Measurements from ENCODE around the gene CAMK1. TPM values are rescaled to one million over a fixed set of nuclear protein-coding genes. Genes with fewer than 3 reads are reported as not detected.

Gene CAMK1
- total RNA-seq, 1 donor = 27.6 TPM

DNA sequence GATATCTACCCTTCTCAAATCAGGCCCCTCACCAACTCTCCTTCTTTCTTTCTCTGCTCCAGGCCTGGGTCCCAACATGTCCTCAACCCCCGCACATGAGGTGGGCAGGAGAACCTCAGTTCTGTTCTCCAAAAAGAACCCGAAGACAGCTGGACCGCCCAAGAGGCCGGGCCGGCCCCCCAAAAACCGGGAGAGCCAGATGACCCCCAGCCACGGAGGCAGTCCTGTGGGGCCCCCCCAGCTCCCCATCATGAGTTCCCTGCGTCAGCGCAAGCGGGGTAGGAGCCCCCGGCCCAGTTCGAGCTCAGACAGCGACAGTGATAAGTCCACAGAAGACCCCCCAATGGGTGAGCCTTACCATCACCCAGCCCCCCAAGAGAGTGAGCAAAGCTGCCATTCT is 25.6 kb downstream of the CAMK1 start:
- DNase-seq (ENCODE audit: low read depth) = no peak
- H3K4me3 ChIP-seq (ENCODE audit: low read depth, low read length) = no peak overlapping the region
- TF ChIP-seq, protein P1, sequence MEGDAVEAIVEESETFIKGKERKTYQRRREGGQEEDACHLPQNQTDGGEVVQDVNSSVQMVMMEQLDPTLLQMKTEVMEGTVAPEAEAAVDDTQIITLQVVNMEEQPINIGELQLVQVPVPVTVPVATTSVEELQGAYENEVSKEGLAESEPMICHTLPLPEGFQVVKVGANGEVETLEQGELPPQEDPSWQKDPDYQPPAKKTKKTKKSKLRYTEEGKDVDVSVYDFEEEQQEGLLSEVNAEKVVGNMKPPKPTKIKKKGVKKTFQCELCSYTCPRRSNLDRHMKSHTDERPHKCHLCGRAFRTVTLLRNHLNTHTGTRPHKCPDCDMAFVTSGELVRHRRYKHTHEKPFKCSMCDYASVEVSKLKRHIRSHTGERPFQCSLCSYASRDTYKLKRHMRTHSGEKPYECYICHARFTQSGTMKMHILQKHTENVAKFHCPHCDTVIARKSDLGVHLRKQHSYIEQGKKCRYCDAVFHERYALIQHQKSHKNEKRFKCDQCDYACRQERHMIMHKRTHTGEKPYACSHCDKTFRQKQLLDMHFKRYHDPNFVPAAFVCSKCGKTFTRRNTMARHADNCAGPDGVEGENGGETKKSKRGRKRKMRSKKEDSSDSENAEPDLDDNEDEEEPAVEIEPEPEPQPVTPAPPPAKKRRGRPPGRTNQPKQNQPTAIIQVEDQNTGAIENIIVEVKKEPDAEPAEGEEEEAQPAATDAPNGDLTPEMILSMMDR (IDR thresholded peaks at IDR 0.05; ENCODE audit: insufficient read depth, low read depth, low read length) = no peak

DNA sequence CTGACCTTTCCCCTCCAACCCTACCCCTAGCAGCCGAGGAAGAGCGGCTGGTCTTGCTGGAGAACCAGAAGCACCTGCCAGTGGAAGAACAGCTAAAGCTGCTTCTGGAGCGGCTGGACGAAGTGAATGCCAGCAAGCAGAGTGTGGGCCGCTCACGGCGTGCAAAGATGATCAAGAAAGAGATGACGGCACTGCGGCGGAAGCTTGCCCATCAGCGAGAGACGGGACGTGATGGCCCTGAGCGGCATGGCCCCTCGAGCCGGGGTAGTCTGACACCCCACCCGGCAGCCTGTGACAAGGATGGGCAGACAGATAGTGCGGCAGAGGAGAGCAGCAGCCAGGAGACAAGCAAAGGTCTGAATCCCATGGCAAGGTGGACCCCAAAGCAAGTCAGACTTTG is 26.2 kb downstream of the CAMK1 start:
- no peak for DNase-seq (ENCODE audit: low read depth)
- TF ChIP-seq, protein P1 (IDR thresholded peaks at IDR 0.05; ENCODE audit: insufficient read depth, low read depth, low read length) = no peak
- no peak overlapping the region for H3K4me3 ChIP-seq (ENCODE audit: low read depth, low read length)

DNA sequence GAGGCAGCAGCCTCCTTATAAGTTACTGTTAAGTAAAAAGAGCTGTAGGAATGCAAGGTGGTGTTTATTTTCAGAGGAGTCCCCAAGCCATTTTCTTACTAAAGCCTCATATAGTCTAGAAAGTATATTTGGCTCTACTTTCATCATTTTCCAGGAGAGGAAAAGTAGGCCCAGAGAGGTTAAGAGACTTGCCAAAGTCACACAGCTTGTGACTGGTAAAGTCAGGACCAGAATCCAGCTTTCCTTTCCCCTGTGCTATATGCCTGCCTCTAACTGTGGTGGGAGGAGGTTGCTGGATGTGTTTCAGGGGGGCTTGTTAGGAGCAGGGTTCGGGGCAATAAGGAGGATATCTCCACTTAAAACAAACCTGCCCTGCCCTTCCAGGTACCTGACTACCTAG is 27.2 kb downstream of the CAMK1 start:
- H3K4me3 ChIP-seq (ENCODE audit: low read depth, low read length) = no peak overlapping the region
- no peak for DNase-seq (ENCODE audit: low read depth)
- TF ChIP-seq, protein P1 (IDR thresholded peaks at IDR 0.05; ENCODE audit: insufficient read depth, low read depth, low read length) = no peak

DNA sequence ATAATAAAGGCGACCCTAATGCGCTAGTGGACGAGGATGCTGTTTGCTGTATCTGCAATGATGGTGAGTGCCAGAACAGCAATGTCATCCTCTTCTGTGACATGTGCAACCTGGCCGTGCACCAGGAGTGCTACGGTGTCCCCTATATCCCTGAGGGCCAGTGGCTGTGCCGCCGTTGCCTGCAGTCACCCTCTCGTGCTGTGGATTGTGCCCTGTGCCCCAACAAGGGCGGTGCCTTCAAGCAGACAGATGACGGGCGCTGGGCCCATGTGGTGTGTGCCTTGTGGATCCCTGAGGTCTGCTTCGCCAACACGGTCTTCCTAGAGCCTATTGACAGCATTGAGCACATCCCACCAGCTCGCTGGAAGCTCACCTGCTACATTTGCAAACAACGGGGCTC is 30.6 kb downstream of the CAMK1 start:
- TF ChIP-seq, protein P1 (IDR thresholded peaks at IDR 0.05; ENCODE audit: insufficient read depth, low read depth, low read length) = no peak
- no peak for DNase-seq (ENCODE audit: low read depth)
- no peak overlapping the region for H3K4me3 ChIP-seq (ENCODE audit: low read depth, low read length)

DNA sequence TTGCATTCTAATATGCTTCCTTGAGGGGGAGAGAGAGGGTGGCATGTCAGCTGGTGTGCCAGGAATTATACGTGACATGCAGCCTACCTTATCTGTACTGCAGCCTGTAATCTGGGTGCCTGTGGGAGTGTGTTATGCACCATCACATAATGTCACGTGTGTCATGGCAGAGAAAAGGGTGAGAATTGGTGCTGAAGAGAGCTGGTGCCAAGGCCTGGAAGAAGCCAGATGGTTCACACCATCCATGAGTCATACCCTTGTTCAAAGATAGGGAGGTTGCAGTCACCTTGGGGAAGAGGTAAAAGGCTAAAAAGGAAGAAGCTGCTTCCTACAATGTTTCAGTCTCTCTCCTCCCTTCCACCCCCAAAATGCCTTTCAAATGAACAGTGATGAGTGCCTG is 32.9 kb downstream of the CAMK1 start:
- H3K4me3 ChIP-seq (ENCODE audit: low read depth, low read length) = no peak overlapping the region
- no peak for DNase-seq (ENCODE audit: low read depth)
- TF ChIP-seq, protein P1 (IDR thresholded peaks at IDR 0.05; ENCODE audit: insufficient read depth, low read depth, low read length) = no peak

DNA sequence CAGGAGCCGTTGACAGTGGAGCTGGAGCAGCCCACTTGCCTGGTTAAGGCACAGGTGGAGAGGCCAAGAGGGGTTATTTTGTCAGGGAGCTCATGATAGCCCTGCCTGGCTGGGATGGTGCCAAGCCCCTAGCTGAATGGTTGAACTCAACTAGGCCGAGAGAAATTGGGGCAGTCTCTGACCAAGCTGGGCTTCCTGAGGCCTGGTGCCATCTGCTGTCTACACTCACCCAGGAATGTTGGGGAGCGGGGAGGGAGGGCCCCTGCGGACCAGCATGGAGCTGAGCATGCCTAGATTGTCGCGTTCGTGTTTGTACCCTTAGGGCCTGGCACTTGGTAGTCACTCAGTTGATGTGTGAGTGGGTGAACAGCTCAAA is 37.0 kb downstream of the CAMK1 start:
- DNase-seq (ENCODE audit: low read depth) = no peak
- peak overlapping the region; percentile 85 for H3K4me3 ChIP-seq (ENCODE audit: low read depth, low read length)
- TF ChIP-seq, protein P1 (IDR thresholded peaks at IDR 0.05; ENCODE audit: insufficient read depth, low read depth, low read length) = no peak

DNA sequence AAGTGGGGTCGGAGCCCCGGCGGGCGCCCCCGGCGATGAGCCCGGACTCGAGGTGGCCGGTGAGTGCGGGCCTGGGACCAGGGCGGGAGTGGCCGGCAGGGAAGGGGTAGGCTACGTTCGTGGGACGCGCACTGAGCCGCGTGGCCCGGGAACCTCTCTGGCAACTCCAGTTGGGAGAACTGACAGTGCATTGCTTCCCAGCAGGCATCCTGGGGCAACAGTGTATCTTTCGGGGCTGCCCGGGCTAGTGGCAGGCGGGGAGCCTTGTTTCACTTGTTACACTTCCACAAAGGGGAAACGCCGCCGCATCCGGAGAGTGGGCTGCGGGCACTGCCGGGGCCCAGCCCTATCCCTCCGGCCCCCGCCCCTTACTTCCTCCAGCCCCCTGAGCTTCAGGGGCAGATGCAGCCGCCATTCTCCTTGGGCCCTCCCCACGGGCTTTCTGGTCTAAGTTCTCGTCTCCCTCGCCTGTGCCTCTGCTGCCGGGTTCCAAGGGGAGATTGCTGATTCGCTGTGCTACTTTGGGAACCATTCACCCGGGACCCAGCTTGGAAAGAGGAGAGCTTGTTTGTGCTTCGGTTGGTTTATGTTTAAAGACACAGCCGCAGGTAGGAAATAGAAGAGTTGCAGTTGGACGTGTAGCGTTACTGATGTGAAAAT is 37.5 kb downstream of the CAMK1 start:
- peak overlapping the region; percentile 85 for H3K4me3 ChIP-seq (ENCODE audit: low read depth, low read length)
- TF ChIP-seq, protein P1 (IDR thresholded peaks at IDR 0.05; ENCODE audit: insufficient read depth, low read depth, low read length) = no peak
- DNase-seq (ENCODE audit: low read depth) = no peak
